Fibroblast of lung (primary cell): Measurements from ENCODE around the gene RETREG2. TPM values are rescaled to one million over a fixed set of nuclear protein-coding genes. Genes with fewer than 3 reads are reported as not detected.

Experiments used
- DNase-seq, 2 donors: peaks; one replicate each; pipeline versions ENCODE4 v3.0.0 to v3.0.0-alpha.2; 2010; ENCODE audit warnings: low read depth in 2 of 2
- H2AFZ ChIP-seq: 2 replicates; pipeline ENCODE4 v1.5.1; 2012; ENCODE audit warnings: low read length, control low read depth, inconsistent platforms
- H3K27ac ChIP-seq: 2 replicates; pipeline ENCODE4 v1.5.1; 2011; ENCODE audit warnings: low read length, control low read depth; ENCODE audit not compliant: insufficient read depth
- H3K27me3 ChIP-seq: 2 replicates; pipeline ENCODE4 v1.5.1; 2011; ENCODE audit warnings: mild to moderate bottlenecking, low read length; ENCODE audit not compliant: control insufficient read depth, insufficient read depth
- H3K36me3 ChIP-seq: 2 replicates; pipeline ENCODE4 v1.5.1; 2011; ENCODE audit warnings: low read length; ENCODE audit not compliant: control insufficient read depth, insufficient read depth
- H3K4me1 ChIP-seq: 2 replicates; pipeline ENCODE4 v1.5.1; 2011; ENCODE audit warnings: low read length; ENCODE audit not compliant: control insufficient read depth, insufficient read depth; ENCODE audit errors: extremely low read depth
- H3K4me2 ChIP-seq: 2 replicates; pipeline ENCODE4 v1.5.1; 2011; ENCODE audit warnings: low read length, control low read depth; ENCODE audit not compliant: insufficient read depth; ENCODE audit errors: extremely low read depth
- H3K4me3 ChIP-seq, 4 experiments: fragments of 200-600 bp in 1 of 4; sonication (generic) in 1 of 4; replicated peaks in 1 of 4; 2 replicates each; pipeline ENCODE4 v1.5.1; 2011 to 2016; ENCODE audit warnings: low read length in 4 of 4, low read depth in 3 of 4, mild to moderate bottlenecking in 3 of 4, control low read depth in 2 of 4, inconsistent platforms in 1 of 4, mixed read lengths in 1 of 4; ENCODE audit not compliant: insufficient read depth in 1 of 4; ENCODE audit errors: control extremely low read depth in 1 of 4
- H3K79me2 ChIP-seq: 2 replicates; pipeline ENCODE4 v1.5.1; 2012; ENCODE audit warnings: mild to moderate bottlenecking, low read length, inconsistent platforms; ENCODE audit not compliant: control insufficient read depth, insufficient read depth
- H3K9ac ChIP-seq: 2 replicates; pipeline ENCODE4 v1.5.1; 2011; ENCODE audit warnings: mild to moderate bottlenecking, low read length, control low read depth; ENCODE audit not compliant: insufficient read depth
- H3K9me3 ChIP-seq: 2 replicates; pipeline ENCODE4 v1.5.1; 2012; ENCODE audit warnings: low read depth, low read length; ENCODE audit not compliant: control insufficient read depth, insufficient read depth
- H4K20me1 ChIP-seq: 2 replicates; pipeline ENCODE4 v1.5.1; 2011; ENCODE audit warnings: low read length; ENCODE audit not compliant: control insufficient read depth, insufficient read depth; ENCODE audit errors: extremely low read depth
- EZH2 ChIP-seq: IDR thresholded peaks from 2 replicates; pipeline ENCODE4 v1.5.1; 2012; ENCODE audit warnings: low read length, control low read depth, mild to moderate bottlenecking; ENCODE audit errors: missing control alignments
- polyA plus RNA-seq, 2 donors: library from polyadenylated mRNA; depleted of rRNA in 1 of 2; stranded (reverse) in 1 of 2; unstranded in 1 of 2; fragments of >200 nt; gene quantifications; 2 replicates each; pipeline ENCODE4 v1.2.1, GENCODE V29; 2011 to 2012; ENCODE audit warnings: missing spikeins in 1 of 2
- total RNA-seq: library from RNA; depleted of rRNA; stranded (reverse); fragments of >200 nt; gene quantifications from 2 replicates; pipeline ENCODE4 v1.2.1, GENCODE V29; 2014
- TF ChIP-seq, protein P1 (sequence below), 2 donors: IDR thresholded peaks in 1 of 2; conservative IDR thresholded peaks in 1 of 2; 1 replicate in 1 of 2; 2 replicates in 1 of 2; pipeline ENCODE4 v1.5.1; 2011 to 2012; ENCODE audit warnings: low read length in 2 of 2, control low read depth in 1 of 2, inconsistent platforms in 1 of 2, low read depth in 1 of 2, mild to moderate bottlenecking in 1 of 2

Gene RETREG2
- total and polyA plus RNA-seq, 2 donors (not counting 1 experiment from before 2014, with no cell fraction given), result 64.6 to 88.7 TPM

DNA sequence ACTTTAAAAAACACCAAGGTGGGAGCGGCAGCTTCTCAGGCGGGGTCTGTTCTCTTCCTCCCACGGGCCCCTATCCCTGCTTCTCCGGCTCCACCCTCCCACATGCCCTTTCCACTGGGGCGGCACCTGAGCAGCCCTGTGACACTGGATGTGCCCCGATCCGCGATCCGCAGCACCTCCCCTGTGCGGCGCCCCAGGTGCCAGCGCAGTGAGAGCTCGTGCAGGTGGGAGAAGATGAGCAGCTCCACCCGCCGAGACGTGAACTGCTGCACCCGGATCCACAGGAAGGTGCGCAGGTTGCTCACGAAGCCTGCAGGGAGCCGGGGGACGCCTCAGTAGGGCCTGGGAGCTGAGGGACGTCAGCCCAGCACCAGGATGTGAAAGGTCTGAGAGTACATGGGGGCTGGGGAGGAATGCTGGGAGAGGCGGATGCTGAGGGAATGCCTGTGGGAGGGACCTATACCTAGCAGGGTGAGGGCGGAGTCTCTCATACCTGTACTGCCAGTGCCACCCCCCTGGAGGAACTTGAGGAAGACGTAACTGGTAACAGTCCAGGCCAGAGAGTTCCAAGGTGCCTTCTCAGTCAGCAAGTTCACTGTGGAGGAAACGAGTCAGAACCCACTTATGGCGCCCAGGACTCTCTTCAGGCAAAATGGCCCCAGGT is 37.9 kb downstream of the RETREG2 start:
- H3K27ac ChIP-seq, result no peak overlapping the region
- no peak overlapping the region for H2AFZ ChIP-seq
- H3K9ac ChIP-seq, result no peak overlapping the region
- peaks cover 13% of the 10 kb centered on the region for H3K4me1 ChIP-seq
- H4K20me1 ChIP-seq, result no peaks in the 10 kb centered on the region
- no peak for DNase-seq
- peaks cover 29% of the 10 kb centered on the region for H3K36me3 ChIP-seq
- no peak for TF ChIP-seq EZH2
- TF ChIP-seq, protein P1, sequence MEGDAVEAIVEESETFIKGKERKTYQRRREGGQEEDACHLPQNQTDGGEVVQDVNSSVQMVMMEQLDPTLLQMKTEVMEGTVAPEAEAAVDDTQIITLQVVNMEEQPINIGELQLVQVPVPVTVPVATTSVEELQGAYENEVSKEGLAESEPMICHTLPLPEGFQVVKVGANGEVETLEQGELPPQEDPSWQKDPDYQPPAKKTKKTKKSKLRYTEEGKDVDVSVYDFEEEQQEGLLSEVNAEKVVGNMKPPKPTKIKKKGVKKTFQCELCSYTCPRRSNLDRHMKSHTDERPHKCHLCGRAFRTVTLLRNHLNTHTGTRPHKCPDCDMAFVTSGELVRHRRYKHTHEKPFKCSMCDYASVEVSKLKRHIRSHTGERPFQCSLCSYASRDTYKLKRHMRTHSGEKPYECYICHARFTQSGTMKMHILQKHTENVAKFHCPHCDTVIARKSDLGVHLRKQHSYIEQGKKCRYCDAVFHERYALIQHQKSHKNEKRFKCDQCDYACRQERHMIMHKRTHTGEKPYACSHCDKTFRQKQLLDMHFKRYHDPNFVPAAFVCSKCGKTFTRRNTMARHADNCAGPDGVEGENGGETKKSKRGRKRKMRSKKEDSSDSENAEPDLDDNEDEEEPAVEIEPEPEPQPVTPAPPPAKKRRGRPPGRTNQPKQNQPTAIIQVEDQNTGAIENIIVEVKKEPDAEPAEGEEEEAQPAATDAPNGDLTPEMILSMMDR (conservative IDR thresholded peaks at IDR 0.05 in 1 of 2, IDR thresholded peaks at IDR 0.05 in 1 of 2; ENCODE audit: low read depth in 1 of 2, low read length in 2 of 2), result no peak
- H3K79me2 ChIP-seq, result no peaks in the 10 kb centered on the region
- no peak overlapping the region for H3K4me3 ChIP-seq
- H3K27me3 ChIP-seq, result no peaks in the 10 kb centered on the region
- no peaks in the 10 kb centered on the region for H3K9me3 ChIP-seq
- no peak overlapping the region for H3K4me2 ChIP-seq

DNA sequence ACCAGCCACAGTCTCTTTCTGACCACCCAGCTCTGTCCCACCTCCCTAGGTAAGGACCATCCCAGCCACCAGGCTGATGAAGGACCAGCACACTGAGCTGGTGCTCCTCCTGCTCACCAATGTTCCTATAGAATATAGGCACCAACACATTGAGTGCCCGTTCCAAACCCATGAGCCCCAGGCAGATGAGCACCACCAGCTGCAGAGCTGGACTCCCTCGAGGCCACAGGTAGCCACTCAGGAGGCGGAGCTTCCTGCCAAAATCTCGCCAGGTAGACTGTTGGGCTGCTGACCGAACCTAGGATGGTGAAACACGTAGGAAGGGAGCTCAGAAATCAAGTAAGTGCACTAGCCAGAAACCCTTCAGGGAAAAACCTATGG is 38.5 kb downstream of the RETREG2 start:
- no peaks in the 10 kb centered on the region for H3K79me2 ChIP-seq
- H3K4me1 ChIP-seq, result peaks cover 13% of the 10 kb centered on the region
- TF ChIP-seq, protein P1 (conservative IDR thresholded peaks at IDR 0.05 in 1 of 2, IDR thresholded peaks at IDR 0.05 in 1 of 2; ENCODE audit: low read depth in 1 of 2, low read length in 2 of 2), result no peak
- no peak for TF ChIP-seq EZH2
- no peak overlapping the region for H2AFZ ChIP-seq
- H3K36me3 ChIP-seq, result peaks cover 29% of the 10 kb centered on the region
- H3K27me3 ChIP-seq, result no peaks in the 10 kb centered on the region
- H3K9me3 ChIP-seq, result no peaks in the 10 kb centered on the region
- no peak overlapping the region for H3K4me3 ChIP-seq
- H4K20me1 ChIP-seq, result no peaks in the 10 kb centered on the region
- no peak for DNase-seq
- no peak overlapping the region for H3K4me2 ChIP-seq
- H3K9ac ChIP-seq, result no peak overlapping the region
- H3K27ac ChIP-seq, result no peak overlapping the region

DNA sequence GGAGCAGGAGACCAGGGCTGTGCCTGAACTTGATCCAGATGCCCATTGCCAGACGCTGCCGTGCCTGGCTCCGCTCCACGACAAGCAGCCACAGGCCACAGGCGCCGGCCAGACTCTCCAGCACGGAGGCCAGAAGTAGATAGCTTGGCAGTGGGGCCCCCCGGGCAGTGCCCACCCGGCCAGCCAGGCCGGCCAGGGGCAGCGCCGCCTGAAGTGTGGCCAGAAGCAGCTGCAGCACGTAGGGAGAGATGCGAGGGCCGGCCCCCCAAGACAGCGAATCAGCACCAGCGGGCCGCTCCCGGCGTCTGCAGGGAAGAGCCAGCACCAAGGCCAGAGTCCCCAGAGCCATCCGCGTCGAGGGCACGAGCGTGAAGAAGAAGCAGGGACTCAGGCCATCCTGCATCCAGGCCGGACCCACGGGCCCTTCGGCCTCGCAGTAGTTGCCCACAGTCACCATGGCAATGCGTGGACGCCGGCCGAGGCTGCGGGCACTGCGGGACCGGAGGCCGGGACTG is 40.2 kb downstream of the RETREG2 start:
- peak overlapping the region; percentile 74 for H3K9ac ChIP-seq
- H3K27me3 ChIP-seq, result no peaks in the 10 kb centered on the region
- no peaks in the 10 kb centered on the region for H3K79me2 ChIP-seq
- peak; percentile 69 to 81 for DNase-seq
- peaks cover 23% of the 10 kb centered on the region for H3K36me3 ChIP-seq
- TF ChIP-seq, protein P1 (conservative IDR thresholded peaks at IDR 0.05 in 1 of 2, IDR thresholded peaks at IDR 0.05 in 1 of 2; ENCODE audit: low read depth in 1 of 2, low read length in 2 of 2), result no peak
- TF ChIP-seq EZH2, result no peak
- no peaks in the 10 kb centered on the region for H4K20me1 ChIP-seq
- peaks cover 13% of the 10 kb centered on the region for H3K4me1 ChIP-seq
- H3K9me3 ChIP-seq, result no peaks in the 10 kb centered on the region
- H3K4me3 ChIP-seq, result peak overlapping the region; percentile 43 to 65 (median 53)
- peak overlapping the region; percentile 87 for H3K27ac ChIP-seq
- H3K4me2 ChIP-seq, result peak overlapping the region; percentile 74
- peak overlapping the region; percentile 9 for H2AFZ ChIP-seq
